COR-L47 (cell line): ENCODE measurements around the gene SHANK2.
"Not testable (repeated sequence)": the region's sequence is repeated elsewhere in the genome, so short reads cannot be mapped to it uniquely, and the experiment has no call there.

Source experiments
- DNase-seq: peaks from one replicate; lab custom pipeline; 2025; lab: John Stamatoyannopoulos, UW

The SHANK2 gene

DNA sequence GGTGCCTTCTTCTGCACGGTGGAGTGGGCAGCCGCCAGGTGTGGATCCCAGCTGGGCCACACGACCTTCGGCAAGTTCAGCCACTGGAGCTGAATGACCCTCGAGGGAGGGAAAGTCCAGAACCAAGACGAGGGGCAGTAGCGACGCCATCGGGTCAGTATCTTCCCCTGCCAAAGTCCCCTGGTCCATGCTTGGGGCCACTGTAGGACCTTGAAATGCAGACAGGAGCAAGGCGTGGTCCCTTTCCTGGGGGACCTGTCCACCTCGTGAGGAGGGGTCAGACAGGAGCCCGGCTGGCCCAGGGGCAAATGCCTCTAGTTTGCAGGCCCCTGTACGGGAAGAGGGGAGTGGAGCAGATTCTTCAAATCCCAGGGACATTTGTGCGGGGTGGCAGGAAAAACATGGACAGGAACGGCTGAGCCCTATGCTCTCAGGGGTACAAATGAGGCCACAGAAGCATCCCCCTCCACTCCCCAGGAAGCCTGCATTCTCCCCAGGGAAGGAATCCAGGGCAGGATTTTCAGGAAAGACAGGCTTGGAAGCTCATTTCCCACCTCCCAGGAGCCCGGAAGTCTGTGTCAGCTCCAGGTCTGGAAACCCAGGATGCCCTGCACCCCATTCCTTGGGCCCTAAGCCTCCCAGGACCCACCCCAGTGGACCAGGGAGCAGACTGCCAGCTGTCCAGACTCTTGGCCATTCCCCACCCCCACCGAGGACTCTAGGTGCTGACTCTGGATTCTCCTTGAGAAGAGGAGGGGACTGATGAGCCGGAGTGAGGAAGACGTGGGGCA, 6.6 kb downstream of the SHANK2 start:
- DNase-seq, result no peak

DNA sequence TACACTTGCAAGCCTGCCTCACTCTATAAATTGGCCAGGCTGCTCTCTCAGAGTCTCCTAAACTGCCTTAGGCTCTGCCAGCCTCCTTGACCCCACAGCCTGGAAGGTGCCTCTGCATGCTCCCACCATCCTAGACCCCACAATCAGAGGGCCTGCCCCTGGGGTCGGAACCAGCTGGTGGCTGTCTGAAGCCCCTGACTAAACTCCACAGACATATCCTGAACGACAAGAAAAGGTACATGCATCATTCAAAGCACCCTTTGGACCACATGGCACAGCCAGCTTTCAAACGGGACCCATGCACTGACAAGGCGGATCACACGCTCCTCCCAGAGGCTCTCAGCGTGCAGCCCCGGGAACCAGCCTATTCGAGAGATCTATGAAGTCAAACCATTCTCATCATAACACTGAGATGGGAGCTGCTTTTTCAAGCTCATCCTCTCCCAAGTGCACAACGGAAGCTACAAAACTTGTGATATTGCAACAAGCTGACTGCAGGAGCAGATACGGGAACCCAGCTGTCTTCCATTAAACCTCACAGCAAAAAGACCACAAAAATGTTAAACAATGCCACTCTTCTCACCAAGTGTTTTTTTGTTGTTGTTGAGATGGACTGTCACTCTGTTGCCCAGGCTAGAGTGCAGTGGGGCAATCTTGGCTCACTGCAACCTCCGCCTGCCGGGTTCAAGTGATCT, 8.1 kb downstream of the SHANK2 start:
- no peak for DNase-seq

DNA sequence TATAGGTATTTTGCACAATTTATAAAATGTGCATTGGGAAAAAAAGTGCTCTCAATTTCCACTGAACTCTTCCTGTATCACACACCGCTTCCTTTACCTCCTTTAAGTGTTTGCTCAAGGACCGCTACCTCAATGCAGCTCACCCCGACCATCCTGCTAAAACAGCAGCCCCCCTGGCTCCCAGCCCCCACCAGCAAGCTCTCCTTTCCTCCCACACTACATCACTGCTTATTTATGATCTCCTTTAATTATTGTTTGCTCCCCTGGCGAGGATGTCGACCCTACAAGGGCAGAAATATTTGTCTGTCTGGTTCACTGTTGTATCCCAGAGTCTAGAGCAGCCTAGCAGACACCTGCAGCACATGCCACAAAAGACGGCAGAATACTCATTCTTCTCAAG, 10.0 kb downstream of the SHANK2 start:
- no peak for DNase-seq

DNA sequence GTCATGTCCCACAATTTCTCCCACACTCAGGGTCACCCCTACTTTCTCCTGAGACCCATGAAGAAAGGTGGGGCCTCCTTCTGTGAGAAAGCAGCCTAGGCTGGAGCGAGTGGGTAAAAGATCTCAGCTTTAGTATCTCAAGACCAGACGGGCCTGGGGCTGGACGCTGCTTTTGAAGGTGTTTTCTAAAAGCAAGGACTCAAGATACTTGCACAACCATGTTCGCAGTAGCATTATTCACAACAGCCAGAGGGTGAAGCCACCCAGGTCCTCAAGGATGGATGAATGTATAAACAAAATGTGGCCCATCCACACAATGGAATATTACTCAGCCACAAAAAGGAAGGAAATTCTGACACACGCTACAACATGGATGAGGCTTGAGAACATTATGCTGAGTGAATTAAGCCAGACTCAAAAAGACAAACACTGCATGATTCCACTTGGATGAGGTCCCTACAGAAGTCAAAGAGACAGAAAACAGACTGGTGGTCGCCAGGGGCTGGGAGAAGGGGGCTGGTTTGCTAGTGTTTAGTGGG, 10.6 kb downstream of the SHANK2 start:
- DNase-seq, result no peak

DNA sequence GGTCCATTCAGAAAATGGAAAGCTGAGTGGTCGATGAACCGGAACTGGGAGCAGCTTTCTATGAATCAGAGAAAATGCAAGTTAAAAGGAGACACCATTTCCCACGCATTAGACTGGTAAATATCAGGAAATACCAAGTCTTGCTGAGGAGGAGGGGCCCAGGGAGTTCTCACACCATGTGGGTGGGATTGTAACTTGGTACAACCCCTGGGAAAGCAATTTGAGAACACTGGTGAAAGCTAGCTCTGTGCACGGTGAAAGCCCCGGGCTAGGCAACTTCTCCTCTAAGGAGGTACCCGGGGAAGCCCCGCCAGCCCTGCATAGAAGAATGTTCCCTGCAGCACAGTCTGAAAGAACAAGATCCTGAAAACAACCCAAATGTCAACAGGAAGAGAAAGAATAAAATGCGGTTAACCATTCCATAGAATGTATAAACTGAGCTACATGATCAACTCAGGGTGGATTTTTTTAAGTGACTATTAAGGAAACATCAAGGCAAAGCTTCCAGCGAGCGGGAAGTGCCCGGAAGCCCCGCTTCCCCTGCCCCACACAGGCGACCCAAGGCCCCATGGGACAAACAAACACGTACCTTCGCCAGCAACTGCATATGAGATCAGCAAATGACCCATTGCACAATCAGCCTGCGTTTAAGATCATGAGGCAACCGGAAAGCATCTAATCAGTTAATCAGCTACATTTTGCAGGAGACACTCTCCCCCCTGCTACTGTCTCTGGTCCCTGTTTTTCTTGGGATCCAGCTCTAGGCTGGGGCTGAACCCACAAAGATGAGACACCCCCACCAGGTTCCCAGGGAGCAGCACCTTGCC, 11.3 kb downstream of the SHANK2 start:
- DNase-seq, result no peak

DNA sequence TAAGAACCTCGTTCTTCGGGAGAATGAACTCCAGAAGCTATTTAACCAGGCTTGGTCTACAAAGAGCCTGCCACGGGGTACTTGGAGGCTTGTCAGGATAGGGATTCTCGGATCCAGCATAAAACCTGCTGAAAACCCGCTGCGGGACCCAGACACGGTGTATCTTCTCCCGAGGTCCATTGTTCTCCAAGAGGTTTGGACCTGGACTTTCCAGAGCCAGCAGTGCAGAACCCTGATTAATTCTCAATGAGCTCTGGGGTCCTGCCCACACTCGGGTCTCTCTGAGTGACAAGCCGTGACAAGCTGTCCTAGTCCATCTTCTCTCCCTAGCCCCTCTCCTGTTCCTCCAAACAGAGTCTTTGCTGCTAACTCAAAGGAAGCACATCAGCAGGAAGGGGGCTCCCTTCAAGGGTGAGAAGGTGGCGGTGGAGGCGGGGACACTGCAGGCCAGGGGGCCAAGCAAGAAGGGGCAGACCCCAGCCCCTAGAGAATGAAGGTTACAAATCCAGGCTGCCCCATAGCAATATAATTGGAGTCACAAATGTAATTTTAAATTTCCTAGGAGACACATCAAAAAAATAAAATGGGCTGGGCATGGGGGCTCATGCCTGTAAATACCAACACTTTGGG, 12.2 kb downstream of the SHANK2 start:
- DNase-seq, result no peak

DNA sequence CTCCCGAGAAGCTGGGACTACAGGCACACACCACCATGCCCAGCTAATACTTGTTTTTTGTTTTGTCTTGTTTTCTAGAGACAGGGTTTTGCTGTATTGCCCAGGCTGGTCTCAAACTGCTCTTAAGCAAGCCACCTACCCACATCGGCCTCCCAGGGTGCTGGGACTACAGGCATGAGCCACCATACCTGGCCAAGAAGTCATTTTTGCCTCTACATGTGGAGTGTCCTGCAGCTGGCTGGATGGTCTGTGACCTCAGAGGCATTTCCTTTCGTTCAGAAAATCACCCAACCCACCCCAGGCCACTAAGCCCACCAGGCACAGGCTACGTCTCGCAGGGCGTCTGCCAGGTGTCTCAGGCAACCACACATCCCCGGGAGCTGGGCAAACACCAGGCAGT, 12.8 kb downstream of the SHANK2 start:
- DNase-seq, result no peak

DNA sequence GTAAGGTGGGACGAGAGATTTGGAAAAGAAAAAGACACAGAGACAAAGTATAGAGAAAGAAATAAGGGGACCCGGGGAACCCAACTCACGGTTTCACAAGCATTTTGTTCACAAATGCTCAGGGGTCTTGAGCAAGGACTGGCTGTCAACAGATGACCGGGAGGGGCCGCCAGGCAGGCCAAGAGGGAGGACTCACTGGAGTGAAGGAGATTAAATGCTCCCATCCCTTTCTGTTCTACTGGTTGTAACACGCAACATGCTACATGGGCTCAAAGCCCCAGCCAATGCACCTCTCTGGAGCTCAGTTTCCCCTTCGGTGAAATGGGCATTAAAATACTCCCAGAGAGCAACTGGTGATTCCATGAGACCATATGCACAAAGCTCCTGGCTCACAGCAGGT, 13.4 kb downstream of the SHANK2 start:
- no peak for DNase-seq

DNA sequence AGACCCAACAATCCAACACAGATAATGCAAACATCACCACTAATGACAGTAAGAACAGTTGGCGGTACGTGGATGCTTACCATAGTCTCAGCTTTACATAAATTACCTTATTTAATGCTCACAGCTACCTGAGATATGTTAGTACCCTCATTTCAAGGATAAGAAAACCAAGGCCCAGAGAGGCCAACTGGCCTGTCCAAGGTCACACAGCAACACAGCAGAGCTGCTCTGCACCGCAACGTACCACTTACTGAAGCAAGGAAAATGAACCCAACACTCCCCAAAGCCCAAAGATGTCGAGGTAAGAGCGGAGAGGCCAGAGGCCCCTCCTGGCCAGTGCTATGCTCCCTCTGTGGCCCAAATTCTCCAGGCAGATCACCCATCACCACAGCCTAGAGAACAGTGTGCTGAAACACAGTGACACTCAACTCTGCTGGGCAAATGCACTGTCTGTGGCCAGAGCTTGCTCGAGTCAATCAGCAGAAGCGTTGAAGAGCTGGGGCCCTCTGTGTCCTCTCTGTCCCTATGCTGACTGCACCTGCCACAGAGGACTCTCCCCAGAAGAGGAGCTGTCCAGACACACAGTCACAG, 14.0 kb downstream of the SHANK2 start:
- no peak for DNase-seq

DNA sequence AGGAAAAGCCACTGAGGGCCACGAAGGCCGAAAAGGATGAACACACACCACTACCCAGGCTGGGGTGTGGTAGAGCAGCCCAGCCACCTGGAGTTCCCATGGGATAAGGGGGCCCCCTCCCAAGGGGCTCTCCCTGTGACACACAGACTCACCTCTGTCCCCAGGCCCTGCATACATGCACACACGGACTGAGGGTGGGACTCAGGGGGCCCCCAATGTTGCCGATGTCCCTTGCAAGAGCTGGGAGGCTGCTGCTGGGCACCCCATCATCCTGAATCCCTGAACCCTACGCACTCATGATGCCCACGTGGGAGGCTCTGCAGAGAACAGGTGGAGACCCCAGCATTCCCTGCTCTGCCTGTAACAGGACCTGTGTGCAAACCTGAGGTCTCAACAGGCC, 14.5 kb downstream of the SHANK2 start:
- DNase-seq, result no peak

DNA sequence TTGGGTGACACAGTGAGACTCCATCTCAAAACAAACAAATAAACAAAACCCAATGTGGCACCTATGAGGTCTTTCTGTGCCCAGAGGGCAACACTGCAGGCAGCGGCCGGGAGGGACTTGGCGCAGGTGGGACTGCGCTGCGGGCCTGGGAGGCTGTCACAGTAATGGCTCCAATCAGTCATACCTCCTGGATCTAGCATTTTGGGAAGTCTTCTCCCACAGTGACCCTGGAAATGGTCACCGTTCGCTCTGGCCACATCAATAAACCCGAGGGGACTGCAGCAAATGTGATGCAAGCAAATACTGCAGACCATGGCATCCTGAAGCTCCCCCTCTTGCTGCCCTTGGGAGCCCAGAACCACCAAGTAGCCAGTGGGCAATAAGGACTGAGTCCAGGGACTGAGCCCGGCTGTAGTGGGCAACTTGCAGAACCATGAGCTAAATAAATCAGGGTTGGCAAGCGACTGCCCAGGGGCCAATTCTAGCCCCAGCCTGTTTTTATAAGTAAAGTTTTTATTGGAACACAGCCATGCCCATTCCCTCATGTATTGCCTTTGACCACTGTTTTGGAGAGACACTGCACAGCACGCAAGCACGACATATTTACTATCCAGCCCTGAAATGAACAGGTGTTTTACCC, 15.4 kb downstream of the SHANK2 start:
- no peak for DNase-seq

DNA sequence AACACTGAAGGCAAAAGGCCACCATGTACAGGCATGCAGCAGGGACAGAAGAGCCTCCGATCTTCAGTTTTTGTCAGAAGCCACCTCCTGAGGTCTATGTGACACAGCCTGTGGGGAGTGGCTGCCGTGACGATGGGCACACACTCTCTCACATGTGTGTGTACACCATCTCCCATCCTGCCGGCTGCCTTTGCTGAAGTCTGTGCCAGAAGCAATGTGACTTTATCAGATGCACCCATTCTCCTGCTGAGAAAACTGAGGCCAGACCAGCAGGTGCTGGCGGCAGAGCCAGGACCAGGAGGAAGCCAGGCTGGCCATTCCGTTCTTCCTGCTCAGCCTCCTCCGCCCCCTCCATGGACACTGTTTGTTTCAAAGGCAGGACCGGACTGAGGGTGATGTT, 16.7 kb downstream of the SHANK2 start:
- DNase-seq, result no peak

DNA sequence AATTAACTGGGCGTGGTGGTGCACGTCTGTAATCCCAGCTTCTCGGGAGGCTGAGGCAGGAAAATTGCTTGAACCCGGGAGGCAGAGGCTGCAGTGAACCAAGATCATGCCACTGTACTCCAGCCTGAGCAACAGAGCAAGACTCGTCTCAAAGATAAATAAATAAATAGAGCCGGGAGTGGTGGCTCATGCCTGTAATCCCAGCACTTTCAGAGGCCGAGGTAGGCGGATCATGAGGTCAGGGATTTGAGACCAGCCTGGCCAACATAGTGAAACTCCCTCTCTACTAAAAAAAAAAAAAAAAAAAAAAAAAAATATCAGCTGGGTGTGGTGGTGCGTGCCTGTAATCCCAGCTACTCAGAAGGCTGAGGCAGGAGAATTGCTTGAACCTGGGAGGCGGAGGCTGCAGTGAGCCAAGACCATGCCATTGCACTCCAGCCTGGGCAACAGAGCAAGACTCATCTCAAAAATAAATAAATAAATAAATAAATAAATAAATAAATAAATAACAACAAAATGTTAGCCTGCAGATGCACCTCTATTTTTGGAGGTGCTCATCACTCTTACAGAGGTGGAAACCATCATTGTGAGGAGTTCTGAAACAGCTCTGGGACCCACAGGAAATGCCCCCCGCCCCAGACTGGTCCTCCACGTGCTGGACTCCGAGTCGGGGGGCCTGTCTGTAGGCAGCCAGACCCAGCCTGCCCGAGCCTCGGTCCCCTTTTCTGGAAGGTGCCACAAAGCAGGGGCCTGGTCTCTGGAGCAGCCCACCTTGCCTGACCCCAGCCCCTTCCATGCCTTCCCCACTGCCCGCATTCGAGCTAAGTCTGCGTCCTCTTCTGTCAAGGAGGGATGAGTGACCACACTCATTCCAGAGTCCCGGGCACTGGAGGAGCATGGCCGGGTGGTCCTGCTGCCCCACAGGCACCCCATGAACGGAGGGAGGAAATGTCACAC, 18.2 kb downstream of the SHANK2 start:
- not testable (repeated sequence) for DNase-seq

DNA sequence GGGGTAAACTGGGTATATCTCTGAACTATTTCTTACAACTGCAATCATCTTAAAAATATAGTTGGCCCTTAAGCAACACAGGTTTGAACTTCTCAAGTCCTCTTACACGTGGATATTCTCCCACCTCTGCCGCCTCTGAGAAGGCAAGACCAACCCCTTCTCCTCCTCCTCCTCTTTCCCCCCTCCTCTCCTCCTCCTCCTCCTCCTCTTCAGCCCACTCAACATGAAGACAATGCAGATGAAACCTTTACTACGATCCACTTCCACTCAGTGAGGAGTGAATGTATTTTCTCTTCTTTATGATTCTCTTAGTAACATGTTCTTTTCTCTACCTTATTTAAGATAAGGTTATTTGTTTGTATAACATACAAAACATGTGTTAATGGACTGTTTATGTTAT, 20.0 kb downstream of the SHANK2 start:
- no peak for DNase-seq

DNA sequence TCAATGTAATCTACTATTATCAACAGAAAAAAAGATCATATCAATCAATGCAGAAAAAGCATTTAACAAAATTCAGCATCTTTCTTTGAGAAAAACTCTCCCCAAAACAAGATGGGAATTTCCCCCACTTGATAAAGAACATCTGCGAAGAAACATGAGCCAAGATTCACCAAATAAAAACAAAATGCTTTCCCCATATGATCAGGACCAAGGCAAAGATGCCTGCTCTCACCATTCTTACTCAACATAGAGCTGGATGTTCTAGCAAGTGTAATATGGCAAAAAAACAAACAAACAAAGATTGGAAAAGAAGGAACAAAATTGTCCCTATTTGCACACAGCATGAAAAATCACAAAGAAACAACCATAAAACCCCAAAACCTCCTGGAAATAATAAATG, 23.4 kb downstream of the SHANK2 start:
- DNase-seq, result no peak

DNA sequence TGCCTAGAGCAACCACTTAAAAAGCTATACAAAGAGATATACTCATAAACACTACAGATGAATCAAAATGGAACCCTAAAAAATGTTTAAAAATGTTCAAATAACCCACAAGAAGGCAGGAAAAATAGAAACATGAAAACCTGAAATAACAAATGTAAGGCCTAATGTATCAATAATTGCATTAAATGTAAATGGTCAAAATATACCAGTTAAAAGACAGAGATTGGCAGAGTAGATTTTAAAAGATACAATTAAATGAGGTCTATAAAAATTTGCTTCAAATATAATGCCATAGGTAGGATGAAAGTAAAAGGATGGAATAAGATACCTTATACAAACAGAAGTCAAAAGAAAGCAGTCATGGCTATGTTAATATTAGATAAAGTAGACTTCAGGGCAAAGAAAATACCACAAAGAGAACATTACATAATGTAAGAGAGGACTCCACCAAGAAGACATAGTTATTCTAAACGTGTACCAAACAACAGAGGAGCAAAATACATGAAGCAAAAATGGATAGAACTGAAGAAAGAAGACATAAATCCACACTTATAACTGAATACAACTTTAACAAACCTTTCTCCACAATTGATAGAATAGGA, 25.2 kb downstream of the SHANK2 start:
- no peak for DNase-seq

DNA sequence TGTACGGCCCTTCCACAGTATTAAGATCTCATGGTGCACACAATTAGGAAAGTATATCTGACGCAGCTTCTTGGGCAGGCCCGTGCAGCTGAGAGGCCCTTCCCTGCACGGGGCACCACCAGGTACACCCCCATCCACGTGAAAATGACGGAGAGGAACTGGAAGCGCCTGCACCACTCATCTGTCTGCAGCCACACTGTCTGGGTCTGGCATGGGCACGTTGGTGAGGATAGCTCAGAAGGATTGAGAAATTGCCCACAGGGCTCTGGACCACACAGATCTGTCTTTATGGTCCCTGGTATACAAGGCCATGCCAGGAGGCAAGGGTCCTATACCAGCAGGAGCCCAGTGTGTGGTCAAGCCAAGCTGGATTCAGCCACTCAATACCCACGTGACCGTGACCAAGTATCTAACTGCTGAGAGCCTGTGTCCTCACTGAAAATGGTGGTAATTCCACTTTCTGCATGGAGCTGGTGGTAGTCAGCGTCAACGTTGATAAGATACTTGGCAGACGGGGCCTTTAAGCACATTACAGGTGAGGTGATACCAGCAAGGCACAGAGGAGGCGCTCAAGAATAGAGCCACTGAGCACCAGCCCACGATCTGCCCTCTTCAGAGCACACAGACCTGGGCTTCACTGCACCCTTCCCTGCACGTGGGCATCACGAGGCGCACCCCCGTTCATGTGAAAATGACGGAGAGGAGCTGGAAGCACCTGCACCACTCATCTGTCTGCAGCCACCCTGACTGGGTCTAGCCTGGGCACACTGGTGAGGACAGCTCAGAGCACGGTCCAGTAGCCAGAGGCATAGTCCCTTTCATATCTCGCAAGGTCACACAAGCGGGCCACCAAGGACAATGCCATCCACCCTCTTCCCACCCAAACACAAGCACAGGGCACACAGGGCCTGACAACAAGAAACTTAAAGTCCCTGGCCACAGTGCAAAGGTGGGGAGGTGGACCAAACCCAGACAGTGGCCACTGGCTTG, 28.4 kb downstream of the SHANK2 start:
- no peak for DNase-seq

DNA sequence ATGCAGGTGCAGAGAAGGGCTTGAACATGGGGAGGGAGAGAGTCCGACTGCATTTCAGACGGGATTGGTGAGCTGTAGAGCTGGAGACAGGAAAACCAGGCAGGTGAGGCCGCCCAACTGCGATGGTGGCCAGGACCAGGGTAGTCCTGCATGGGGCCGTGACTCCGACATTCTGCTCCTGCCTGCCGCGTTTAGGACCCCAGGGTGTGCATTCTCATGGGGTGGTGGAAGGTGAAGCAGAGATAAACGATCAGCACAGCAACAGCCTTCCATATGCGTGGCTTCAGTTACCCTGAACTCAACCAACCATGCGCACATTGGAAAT, 29.3 kb downstream of the SHANK2 start:
- DNase-seq, result no peak
